Spleen (tissue), 7 donors: ENCODE data around the gene C6orf136.

Experiments used
- POLR2A ChIP-seq, 3 donors: fragments of 450-650 bp; IDR thresholded peaks; one replicate each; pipeline ENCODE4 v1.5.1; 2017; ENCODE audit warnings: antibody characterized with exemption in 3 of 3, mild to moderate bottlenecking in 1 of 3
- TF ChIP-seq, protein P1 (sequence below), 11 experiments: fragments of 200-600 bp in 7 of 11; fragments of 450-650 bp in 4 of 11; sonication (generic) in 4 of 11; IDR thresholded peaks in 8 of 11; conservative IDR thresholded peaks in 3 of 11; 1 replicate in 7 of 11; 2 replicates in 4 of 11; pipeline versions ENCODE4 v1.4.0 to v1.8.0; 2016 to 2021; ENCODE audit warnings: antibody characterized with exemption in 11 of 11, inconsistent platforms in 4 of 11, mild to moderate bottlenecking in 1 of 11
- donor health status: DM: no; HTN: no; CAD: no; lungs with moderate emphysema.
- donor health status: DM: no; HTN: no; CAD: no.
- donor health status: DM: no; HTN: no; CAD: no.

DNA sequence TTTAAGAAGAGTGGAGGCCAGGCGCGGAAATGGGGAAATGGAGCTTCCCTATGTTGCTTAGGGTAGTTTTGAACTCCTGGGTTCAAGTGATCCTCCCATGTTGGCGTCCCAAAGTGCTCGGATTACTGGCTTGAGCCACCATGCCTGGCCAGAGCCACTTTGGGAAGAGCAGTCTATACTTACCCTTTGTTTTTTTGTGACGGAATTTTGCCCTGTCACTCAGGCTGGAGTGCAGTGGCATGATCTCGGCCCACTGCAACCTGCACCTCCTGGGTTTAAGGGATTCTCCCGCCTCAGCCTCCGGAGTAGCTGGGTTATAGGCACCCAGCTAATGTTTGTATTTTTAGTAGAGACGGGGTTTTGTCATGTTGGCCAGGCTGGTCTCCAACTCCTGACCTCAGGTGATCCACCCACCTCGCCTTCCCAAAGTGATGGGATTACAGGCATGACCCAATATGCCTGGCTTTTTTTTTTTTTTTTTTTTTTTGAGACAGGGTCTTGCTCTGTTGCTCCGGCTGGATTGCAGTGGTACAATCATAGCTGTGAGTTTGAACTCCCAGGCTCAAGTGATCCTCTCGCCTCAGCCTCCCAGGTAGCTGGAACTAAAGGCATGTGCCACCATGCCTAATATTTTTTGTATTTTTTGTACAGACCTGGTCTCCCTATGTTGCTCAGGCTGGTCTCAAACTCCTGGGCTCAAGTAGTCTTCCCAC lies 47.9 kb upstream of the C6orf136 start:
- no peak for TF ChIP-seq POLR2A (IDR thresholded peaks at IDR 0.05)
- TF ChIP-seq, protein P1, sequence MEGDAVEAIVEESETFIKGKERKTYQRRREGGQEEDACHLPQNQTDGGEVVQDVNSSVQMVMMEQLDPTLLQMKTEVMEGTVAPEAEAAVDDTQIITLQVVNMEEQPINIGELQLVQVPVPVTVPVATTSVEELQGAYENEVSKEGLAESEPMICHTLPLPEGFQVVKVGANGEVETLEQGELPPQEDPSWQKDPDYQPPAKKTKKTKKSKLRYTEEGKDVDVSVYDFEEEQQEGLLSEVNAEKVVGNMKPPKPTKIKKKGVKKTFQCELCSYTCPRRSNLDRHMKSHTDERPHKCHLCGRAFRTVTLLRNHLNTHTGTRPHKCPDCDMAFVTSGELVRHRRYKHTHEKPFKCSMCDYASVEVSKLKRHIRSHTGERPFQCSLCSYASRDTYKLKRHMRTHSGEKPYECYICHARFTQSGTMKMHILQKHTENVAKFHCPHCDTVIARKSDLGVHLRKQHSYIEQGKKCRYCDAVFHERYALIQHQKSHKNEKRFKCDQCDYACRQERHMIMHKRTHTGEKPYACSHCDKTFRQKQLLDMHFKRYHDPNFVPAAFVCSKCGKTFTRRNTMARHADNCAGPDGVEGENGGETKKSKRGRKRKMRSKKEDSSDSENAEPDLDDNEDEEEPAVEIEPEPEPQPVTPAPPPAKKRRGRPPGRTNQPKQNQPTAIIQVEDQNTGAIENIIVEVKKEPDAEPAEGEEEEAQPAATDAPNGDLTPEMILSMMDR (IDR thresholded peaks at IDR 0.05 in 8 of 11, conservative IDR thresholded peaks at IDR 0.05 in 3 of 11): no peak
